Kidney epithelial cell (primary cell): Measurements from ENCODE around the gene STX4. TPM values are rescaled to one million over a fixed set of nuclear protein-coding genes. Genes with fewer than 3 reads are reported as not detected.

Experiments used
- DNase-seq: peaks from one replicate; pipeline ENCODE4 v3.0.0-alpha.2; 2010; ENCODE audit warnings: low read depth
- H3K27me3 ChIP-seq: 2 replicates; pipeline ENCODE4 v1.6.0; 2011; ENCODE audit warnings: low read length; ENCODE audit not compliant: control insufficient read depth, insufficient read depth
- H3K36me3 ChIP-seq: 2 replicates; pipeline ENCODE4 v1.5.1; 2011; ENCODE audit warnings: low read length; ENCODE audit not compliant: control insufficient read depth, insufficient read depth
- H3K4me3 ChIP-seq: 2 replicates; pipeline ENCODE4 v1.5.1; 2011; ENCODE audit warnings: low read depth, mild to moderate bottlenecking, control low read depth, low read length
- CTCF ChIP-seq: IDR thresholded peaks from 2 replicates; pipeline ENCODE4 v1.5.1; 2011; ENCODE audit warnings: mild to moderate bottlenecking, moderate library complexity, low read length, control low read depth, inconsistent platforms; ENCODE audit not compliant: insufficient read depth, poor library complexity, severe bottlenecking
- total RNA-seq: library from RNA; depleted of rRNA; stranded (reverse); fragments of >200 nt; gene quantifications from 2 replicates; pipeline ENCODE4 v1.2.3, GENCODE V29; 2015

STX4 gene
- total RNA-seq, 1 donor from 2014 or later, result 28.0 TPM

GRCh38 chr16:31002862-31003341 is 30.5 kb upstream of the STX4 start:
- TF ChIP-seq CTCF, result no peak
- DNase-seq, result no peak
- no peak overlapping the region for H3K4me3 ChIP-seq
- no peaks in the 10 kb centered on the region for H3K36me3 ChIP-seq
- peaks cover 3% of the 10 kb centered on the region for H3K27me3 ChIP-seq

GRCh38 chr16:31003744-31004143 is 29.6 kb upstream of the STX4 start:
- Histone ChIP-seq H3K27me3 (peaks cover 3% of the 10 kb centered on the region), H3K36me3 (no peaks in the 10 kb centered on the region), H3K4me3 (no peak overlapping the region)
- no peak for DNase-seq
- TF ChIP-seq CTCF, result no peak

GRCh38 chr16:31004658-31005057 is 28.7 kb upstream of the STX4 start:
- Histone ChIP-seq H3K27me3 (peaks cover 3% of the 10 kb centered on the region), H3K36me3 (no peaks in the 10 kb centered on the region), H3K4me3 (no peak overlapping the region)
- DNase-seq, result no peak
- TF ChIP-seq CTCF, result no peak

- Histone ChIP-seq H3K27me3 (peaks cover 3% of the 10 kb centered on the region), H3K36me3 (no peaks in the 10 kb centered on the region), H3K4me3 (no peak overlapping the region)
- DNase-seq, result no peak
- no peak for TF ChIP-seq CTCF
Observed at GRCh38 chr16:31005350-31006085, 27.8 kb upstream of the STX4 start.

- no peak for TF ChIP-seq CTCF
- no peaks in the 10 kb centered on the region for H3K36me3 ChIP-seq
- no peak overlapping the region for H3K4me3 ChIP-seq
- peaks cover 4% of the 10 kb centered on the region for H3K27me3 ChIP-seq
- DNase-seq, result no peak
Observed at GRCh38 chr16:31006086-31006385, 27.3 kb upstream of the STX4 start.

GRCh38 chr16:31006589-31006988 is 26.8 kb upstream of the STX4 start:
- no peak for DNase-seq
- no peak for TF ChIP-seq CTCF

More at GRCh38 chr16:31006589-31006988, 26.8 kb upstream of the STX4 start:
- peaks cover 10% of the 10 kb centered on the region for H3K27me3 ChIP-seq
- H3K4me3 ChIP-seq, result no peak overlapping the region
- no peaks in the 10 kb centered on the region for H3K36me3 ChIP-seq
